Thoracic aorta (tissue), 2 donors: Measurements from ENCODE around the gene SEC14L5. TPM values are rescaled to one million over a fixed set of nuclear protein-coding genes. Genes with fewer than 3 reads are reported as not detected.

Experiments used
- ATAC-seq: fragments of 150-250 bp; one replicate; pipeline ENCODE4 v1.8.0; 2017; ENCODE audit warnings: low read depth; ENCODE audit not compliant: insufficient number of reproducible peaks, low FRiP score
- DNase-seq: peaks from one replicate; pipeline ENCODE4 v3.0.0-alpha.2; 2020; ENCODE audit warnings: low spot score
- H3K27ac ChIP-seq, 2 donors: fragments of 200-600 bp; sonication (generic); 1 replicate in 1 of 2; 2 replicates in 1 of 2; pipeline ENCODE4 v1.5.1; 2016; ENCODE audit warnings: mild to moderate bottlenecking in 2 of 2, moderate library complexity in 2 of 2
- H3K27me3 ChIP-seq: fragments of 200-600 bp; sonication (generic); replicated peaks from 2 replicates; pipeline ENCODE4 v1.6.0; 2016; ENCODE audit warnings: mild to moderate bottlenecking; ENCODE audit not compliant: insufficient read depth
- H3K36me3 ChIP-seq: fragments of 200-600 bp; sonication (generic); one replicate; pipeline ENCODE4 v1.5.1; 2016
- H3K4me1 ChIP-seq, 2 donors: fragments of 200-600 bp; sonication (generic); 1 replicate in 1 of 2; 2 replicates in 1 of 2; pipeline versions ENCODE4 v1.5.1 to v1.6.0; 2016; ENCODE audit warnings: low read depth in 2 of 2, mild to moderate bottlenecking in 1 of 2; ENCODE audit not compliant: control insufficient read depth in 1 of 2
- H3K4me3 ChIP-seq: fragments of 200-600 bp; sonication (generic); 2 replicates; pipeline ENCODE4 v1.5.1; 2016; ENCODE audit warnings: mild to moderate bottlenecking
- H3K9me3 ChIP-seq: fragments of 200-600 bp; sonication (generic); 2 replicates; pipeline ENCODE4 v1.5.1; 2016
- CTCF ChIP-seq: fragments of 200-600 bp; sonication (generic); IDR thresholded peaks from one replicate; pipeline ENCODE4 v1.5.1; 2019; ENCODE audit warnings: antibody characterized with exemption
- total RNA-seq, 2 donors: library from RNA; depleted of rRNA; stranded (reverse); fragments of >200 nt; gene quantifications; one replicate each; pipeline versions ENCODE4 v1.1.0 to v1.2.3, GENCODE V29; 2016

The SEC14L5 gene
- total RNA-seq, 2 donors from 2014 or later: 0.92 to 4.6 TPM

GRCh38 chr16:4938683-4939030, 19.5 kb upstream of the SEC14L5 start:
- no peak for TF ChIP-seq CTCF
- Histone ChIP-seq H3K4me1 (peaks cover 34 to 55% of the 10 kb centered on the region in 2 donors), H3K27ac (no peak overlapping the region), H3K9me3 (no peaks in the 10 kb centered on the region), H3K36me3 (no peaks in the 10 kb centered on the region), H3K4me3 (no peak overlapping the region), H3K27me3 (no peaks in the 10 kb centered on the region)
- DNase-seq: no peak
- no peak for ATAC-seq

GRCh38 chr16:4940719-4941118, 17.4 kb upstream of the SEC14L5 start:
- Histone ChIP-seq H3K9me3 (no peaks in the 10 kb centered on the region), H3K4me3 (no peak overlapping the region), H3K27ac (peak overlapping the region in 1 of 2 donors; percentile 1), H3K4me1 (peaks cover 41 to 52% of the 10 kb centered on the region in 2 donors), H3K36me3 (no peaks in the 10 kb centered on the region), H3K27me3 (no peaks in the 10 kb centered on the region)
- DNase-seq (no peak), ATAC-seq (no peak)
- no peak for TF ChIP-seq CTCF

- H3K27me3 ChIP-seq: no peaks in the 10 kb centered on the region
- H3K4me3 ChIP-seq: peak overlapping the region; percentile 49
- no peaks in the 10 kb centered on the region for H3K9me3 ChIP-seq
- no peaks in the 10 kb centered on the region for H3K36me3 ChIP-seq
- ATAC-seq: no peak
- H3K4me1 ChIP-seq: peaks cover 32 to 42% of the 10 kb centered on the region in 2 donors
- DNase-seq: no peak
- peak overlapping the region; percentile 86 to 95 for H3K27ac ChIP-seq
- TF ChIP-seq CTCF: no peak
Observed at GRCh38 chr16:4942481-4942880, 15.6 kb upstream of the SEC14L5 start.

GRCh38 chr16:4944333-4945281, 13.5 kb upstream of the SEC14L5 start:
- Histone ChIP-seq H3K36me3 (no peaks in the 10 kb centered on the region), H3K4me3 (peak overlapping the region; percentile 43), H3K27ac (peak overlapping the region; percentile 86 to 95), H3K9me3 (no peaks in the 10 kb centered on the region), H3K4me1 (peaks cover 32 to 40% of the 10 kb centered on the region in 2 donors), H3K27me3 (no peaks in the 10 kb centered on the region)
- no peak for TF ChIP-seq CTCF
- peak; percentile 83 for ATAC-seq
- peak; percentile 89 for DNase-seq

- Histone ChIP-seq H3K27me3 (no peaks in the 10 kb centered on the region), H3K4me3 (peak overlapping the region; percentile 43), H3K4me1 (peaks cover 32 to 40% of the 10 kb centered on the region in 2 donors), H3K36me3 (no peaks in the 10 kb centered on the region), H3K27ac (peak overlapping the region; percentile 82 to 95), H3K9me3 (no peaks in the 10 kb centered on the region)
- no peak for TF ChIP-seq CTCF
- ATAC-seq (no peak), DNase-seq (no peak)
Observed at GRCh38 chr16:4945560-4946502, 12.3 kb upstream of the SEC14L5 start.
